Measurements from ENCODE around the gene JAK2. TPM values are rescaled to one million over a fixed set of nuclear protein-coding genes. Genes with fewer than 3 reads are reported as not detected.

JAK2 gene
- total and polyA plus RNA-seq, 7 donors: 2.2 to 32.3 (median 9.0) TPM

DNA sequence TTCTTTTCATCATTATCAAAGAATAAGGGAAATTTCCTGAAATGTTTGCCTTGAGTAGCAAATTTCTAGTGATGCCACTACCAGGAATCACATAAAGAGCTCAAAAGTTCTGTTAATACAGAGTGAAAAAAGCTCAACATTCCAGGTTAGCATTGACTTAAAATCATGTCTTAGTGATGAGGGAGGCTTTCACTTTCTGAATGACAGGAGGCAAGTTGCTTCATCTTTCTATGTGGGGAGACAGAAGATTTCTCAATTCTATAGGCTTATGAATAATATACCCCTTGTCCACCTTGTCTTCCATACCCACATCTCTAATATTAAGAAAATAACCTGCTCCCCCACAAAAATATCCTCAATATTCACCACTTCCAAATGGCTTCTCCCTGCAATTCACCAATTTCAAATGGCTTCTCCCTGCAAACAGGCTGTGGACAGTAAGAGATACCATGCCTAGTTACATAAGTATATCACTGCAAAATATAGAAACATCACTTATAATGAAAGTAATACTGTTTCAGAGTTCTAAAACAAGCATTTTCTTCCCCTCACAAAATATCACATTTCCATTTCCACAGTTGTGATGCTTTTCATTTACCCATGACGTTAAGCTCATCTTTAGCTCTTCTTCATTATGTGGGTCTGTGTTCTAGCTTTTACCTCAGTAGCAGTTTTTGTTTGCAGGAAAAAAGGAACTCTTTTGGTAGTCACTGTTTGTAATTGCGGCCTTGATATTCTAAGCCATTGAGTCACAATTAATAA, 2.2 kb upstream of the JAK2 start:
- WGBS, 3 donors: 74 to 92% (median 84%) methylated on average over 2 of the region's 2 CpGs
- DNase-seq (no peak), ATAC-seq (no peak)
- Histone ChIP-seq H3K4me3 (no peak overlapping the region), H3K36me3 (ENCODE audit: insufficient read depth in 1 of 2, low read depth in 1 of 2) (no peaks in the 10 kb centered on the region), H3K27me3 (ENCODE audit: insufficient read depth in 3 of 3, low read length in 2 of 3) (no peaks in the 10 kb centered on the region), H3K27ac (peak overlapping the region; percentile 99), H3K4me1 (peaks cover 51% of the 10 kb centered on the region), H3K9me3 (no peaks in the 10 kb centered on the region)
- TF ChIP-seq, protein P1, sequence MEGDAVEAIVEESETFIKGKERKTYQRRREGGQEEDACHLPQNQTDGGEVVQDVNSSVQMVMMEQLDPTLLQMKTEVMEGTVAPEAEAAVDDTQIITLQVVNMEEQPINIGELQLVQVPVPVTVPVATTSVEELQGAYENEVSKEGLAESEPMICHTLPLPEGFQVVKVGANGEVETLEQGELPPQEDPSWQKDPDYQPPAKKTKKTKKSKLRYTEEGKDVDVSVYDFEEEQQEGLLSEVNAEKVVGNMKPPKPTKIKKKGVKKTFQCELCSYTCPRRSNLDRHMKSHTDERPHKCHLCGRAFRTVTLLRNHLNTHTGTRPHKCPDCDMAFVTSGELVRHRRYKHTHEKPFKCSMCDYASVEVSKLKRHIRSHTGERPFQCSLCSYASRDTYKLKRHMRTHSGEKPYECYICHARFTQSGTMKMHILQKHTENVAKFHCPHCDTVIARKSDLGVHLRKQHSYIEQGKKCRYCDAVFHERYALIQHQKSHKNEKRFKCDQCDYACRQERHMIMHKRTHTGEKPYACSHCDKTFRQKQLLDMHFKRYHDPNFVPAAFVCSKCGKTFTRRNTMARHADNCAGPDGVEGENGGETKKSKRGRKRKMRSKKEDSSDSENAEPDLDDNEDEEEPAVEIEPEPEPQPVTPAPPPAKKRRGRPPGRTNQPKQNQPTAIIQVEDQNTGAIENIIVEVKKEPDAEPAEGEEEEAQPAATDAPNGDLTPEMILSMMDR (IDR thresholded peaks at IDR 0.05): no peak
- intact Hi-C loops (cut with DNase I): loop anchor here (5.0 to 10.0 kb wide), 2 partner anchors 126 to 318 kb away; partner anchors contain the start of genes PLPP6 (in 1 of the 2) and SPATA6L (in 1 of the 2)

DNA sequence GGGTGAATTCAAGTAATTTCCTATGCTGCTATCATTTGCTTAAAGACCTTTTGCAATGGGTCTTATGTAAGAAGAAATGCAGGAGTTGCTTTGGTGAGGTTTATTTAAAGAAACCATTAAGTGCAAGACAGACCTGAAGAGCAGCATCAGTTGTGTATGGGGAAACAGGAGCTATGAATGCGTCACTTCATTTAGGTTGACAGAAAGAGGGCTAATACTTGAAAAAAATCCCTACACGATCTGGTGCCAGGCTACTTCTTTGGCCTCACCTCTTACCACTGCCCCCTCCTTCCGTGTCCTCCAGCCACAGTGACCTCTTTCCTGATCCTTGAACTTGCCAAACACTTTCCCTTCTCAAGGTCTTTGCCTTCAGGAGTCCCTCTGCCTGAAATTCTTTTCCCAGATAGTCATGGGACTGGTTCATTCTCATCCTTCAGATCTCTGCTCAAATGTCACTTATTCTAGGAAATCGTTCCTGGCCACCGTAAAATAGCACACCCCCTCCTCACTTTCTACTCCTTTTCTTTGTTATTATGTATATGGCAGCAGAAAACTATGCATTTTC, 1.4 kb upstream of the JAK2 start:
- peak overlapping the region; percentile 95 for H3K4me3 ChIP-seq
- H3K4me1 ChIP-seq: peaks cover 52% of the 10 kb centered on the region
- no peak for ATAC-seq
- H3K27ac ChIP-seq: peak overlapping the region; percentile 99
- WGBS, 3 donors: 23 to 41% (median 23%) methylated on average over 5 of the region's 5 CpGs
- H3K36me3 ChIP-seq (ENCODE audit: insufficient read depth in 1 of 2, low read depth in 1 of 2): no peaks in the 10 kb centered on the region
- intact Hi-C loops (cut with DNase I): loop anchor here (2.0 to 10.0 kb wide), 3 partner anchors 126 to 319 kb away; partner anchors contain the start of genes PLPP6 (in 1 of the 2), RCL1 (in 1 of the 2) and SPATA6L (in 1 of the 2)
- no peaks in the 10 kb centered on the region for H3K9me3 ChIP-seq
- peak in 1 of 2 donors; percentile 12 for DNase-seq
- TF ChIP-seq, protein P1 (IDR thresholded peaks at IDR 0.05): no peak
- H3K27me3 ChIP-seq (ENCODE audit: insufficient read depth in 3 of 3, low read length in 2 of 3): no peaks in the 10 kb centered on the region

DNA sequence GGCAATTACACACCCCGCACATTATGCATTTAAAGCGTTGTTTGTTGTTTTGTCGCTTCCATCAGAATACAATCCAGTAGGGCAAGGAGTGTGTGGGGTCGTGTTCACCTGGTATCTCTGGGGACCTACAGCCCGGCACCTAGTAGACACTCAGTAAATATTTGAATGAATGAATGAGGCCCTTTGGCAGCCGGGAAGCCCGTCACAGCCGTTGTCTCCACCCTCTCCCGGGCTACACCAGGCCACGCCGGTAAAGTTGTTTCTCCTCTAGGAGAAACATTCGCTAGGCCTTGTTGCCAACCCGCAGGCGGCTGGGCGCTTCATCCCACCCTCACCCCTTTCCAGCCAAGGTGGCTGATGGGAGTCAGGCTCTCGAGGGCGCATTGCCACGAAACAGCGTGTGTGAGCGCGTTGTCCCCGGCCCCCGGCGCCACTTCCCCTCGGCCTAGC, 876 bp upstream of the JAK2 start:
- H3K27ac ChIP-seq: peak overlapping the region; percentile 99
- TF ChIP-seq, protein P1 (IDR thresholded peaks at IDR 0.05): no peak
- ATAC-seq: peak; percentile 11 to 39 (median 18)
- peak overlapping the region; percentile 95 for H3K4me3 ChIP-seq
- intact Hi-C loops (cut with DNase I): loop anchor here (2.0 to 10.0 kb wide), 3 partner anchors 127 to 319 kb away; partner anchors contain the start of genes PLPP6 (in 1 of the 2), RCL1 (in 1 of the 2) and SPATA6L (in 1 of the 2)
- H3K4me1 ChIP-seq: peaks cover 52% of the 10 kb centered on the region
- H3K27me3 ChIP-seq (ENCODE audit: insufficient read depth in 3 of 3, low read length in 2 of 3): no peaks in the 10 kb centered on the region
- no peak for DNase-seq
- no peaks in the 10 kb centered on the region for H3K36me3 ChIP-seq (ENCODE audit: insufficient read depth in 1 of 2, low read depth in 1 of 2)
- WGBS, 3 donors: 6 to 8% (median 7%) methylated on average over 24 to 25 of the region's 25 CpGs
- H3K9me3 ChIP-seq: no peaks in the 10 kb centered on the region

DNA sequence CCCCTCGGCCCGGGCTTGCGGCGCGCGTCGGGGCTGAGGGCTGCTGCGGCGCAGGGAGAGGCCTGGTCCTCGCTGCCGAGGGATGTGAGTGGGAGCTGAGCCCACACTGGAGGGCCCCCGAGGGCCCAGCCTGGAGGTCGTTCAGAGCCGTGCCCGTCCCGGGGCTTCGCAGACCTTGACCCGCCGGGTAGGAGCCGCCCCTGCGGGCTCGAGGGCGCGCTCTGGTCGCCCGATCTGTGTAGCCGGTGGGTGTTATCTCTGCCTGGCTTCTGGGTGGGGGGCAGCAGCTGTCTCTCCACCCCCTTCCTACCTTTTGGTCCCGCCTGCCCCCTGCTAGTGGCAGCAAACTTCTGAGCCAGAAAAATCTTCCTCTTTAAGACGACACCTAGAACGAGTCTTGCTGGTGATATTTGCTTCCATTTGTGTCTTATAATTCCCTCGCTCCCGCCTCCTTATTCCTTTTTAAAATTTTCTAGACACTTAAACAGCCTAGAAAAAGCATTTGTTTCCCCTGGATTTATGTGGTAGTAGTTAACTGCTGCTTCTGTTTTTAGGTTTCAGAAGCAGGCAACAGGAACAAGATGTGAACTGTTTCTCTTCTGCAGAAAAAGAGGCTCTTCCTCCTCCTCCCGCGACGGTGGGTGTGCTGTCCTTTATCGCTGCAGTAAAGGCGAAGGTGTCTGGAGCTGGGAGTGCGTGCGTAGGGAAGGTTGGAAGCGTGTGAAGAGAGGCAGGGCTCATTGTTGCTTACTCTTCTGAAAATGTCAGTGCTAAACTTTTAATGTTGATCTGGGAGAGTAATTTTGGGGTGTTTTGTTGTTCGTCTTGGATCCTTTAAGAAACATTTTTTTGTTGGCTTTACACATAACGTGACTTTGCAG, 554 bp downstream of the JAK2 start:
- H3K36me3 ChIP-seq (ENCODE audit: insufficient read depth in 1 of 2, low read depth in 1 of 2): peaks cover 0 to 3% of the 10 kb centered on the region in 2 donors
- peak overlapping the region; percentile 95 for H3K4me3 ChIP-seq
- H3K4me1 ChIP-seq: peaks cover 46% of the 10 kb centered on the region
- intact Hi-C loops (cut with DNase I): loop anchor here (2.0 to 10.0 kb wide), 5 partner anchors 133 to 321 kb away; partner anchors contain the start of genes PLPP6 (in 1 of the 2), RCL1 (in 1 of the 2) and SPATA6L (in 1 of the 2)
- peak in 1 of 4 donors; percentile 18 for ATAC-seq
- H3K27me3 ChIP-seq (ENCODE audit: insufficient read depth in 3 of 3, low read length in 2 of 3): no peaks in the 10 kb centered on the region
- 0 to 1% (median 1%) methylated on average over 34 to 42 of the region's 42 CpGs for WGBS, 3 donors
- peak in 1 of 2 donors; percentile 60 for DNase-seq
- H3K27ac ChIP-seq: peak overlapping the region; percentile 99
- TF ChIP-seq, protein P1 (IDR thresholded peaks at IDR 0.05): no peak
- H3K9me3 ChIP-seq: no peaks in the 10 kb centered on the region
